HepG2 (cell line): ENCODE measurements around the gene AGBL2. TPM values are rescaled to one million over a fixed set of nuclear protein-coding genes. Genes with fewer than 3 reads are reported as not detected.
"Not testable (repeated sequence)": the region's sequence is repeated elsewhere in the genome, so short reads cannot be mapped to it uniquely, and the experiment has no call there.

Experiments
- ATAC-seq: fragments of 200-7000 bp; cut with Tn5 transposase; 3 replicates; pipeline ENCODE4 v1.9.1; 2020; ENCODE audit warnings: mild to moderate bottlenecking, moderate library complexity
- BruUV-seq: library from RNA; stranded (reverse); fragments of 400-500 nt; replicated peaks from 2 replicates; lab custom pipeline; 2021; lab: Mats Ljungman, UMichigan
- CTCF ChIA-PET: fragments of 300-600 bp; formaldehyde crosslinking; extraction: SDS; loops from one replicate; lab custom pipeline; 2021; ENCODE audit warnings: low total read pairs, inconsistent platforms, low intra/inter-chr PET ratio; lab: Yijun Ruan, JAX
- POLR2A ChIA-PET: fragments of 350-600 bp; sonication (Branson Sonifier 250); formaldehyde crosslinking; loops from one replicate; lab custom pipeline; 2020; ENCODE audit warnings: antibody characterized with exemption, inconsistent platforms; lab: Yijun Ruan, JAX
- DNase-seq: peaks from one replicate; pipeline ENCODE4 v3.0.0-alpha.2; 2015; ENCODE audit warnings: low spot score
- FAIRE-seq: peaks from 3 replicates; lab custom pipeline; 2011; peaks lifted over from hg19 to GRCh38; lab: Jason Lieb, UNC
- H2AFZ ChIP-seq: one replicate; pipeline ENCODE4 v1.6.1; 2011; ENCODE audit warnings: low read length, inconsistent platforms
- H3K27ac ChIP-seq: fragments of 300-600 bp; 3 replicates; pipeline ENCODE4 v1.8.0; 2011; ENCODE audit warnings: mixed run types, mild to moderate bottlenecking, mixed read lengths, low read length, inconsistent platforms; ENCODE audit not compliant: insufficient read depth; ENCODE audit errors: extremely low read length
- H3K27me3 ChIP-seq, 2 experiments: fragments of 200-600 bp in 1 of 2; 2 replicates in 1 of 2; 3 replicates in 1 of 2; pipeline versions ENCODE4 v1.6.0 to v1.8.0; 2011; ENCODE audit warnings: low read length in 2 of 2, mild to moderate bottlenecking in 2 of 2, moderate library complexity in 2 of 2, inconsistent platforms in 1 of 2; ENCODE audit not compliant: insufficient read depth in 2 of 2, control insufficient read depth in 1 of 2
- H3K36me3 ChIP-seq, 2 experiments: fragments of 200-600 bp in 1 of 2; replicated peaks in 1 of 2; 2 replicates in 1 of 2; 3 replicates in 1 of 2; pipeline versions ENCODE4 v1.5.1 to v1.8.0; 2011; ENCODE audit warnings: low read length in 2 of 2, inconsistent platforms in 1 of 2; ENCODE audit not compliant: insufficient read depth in 2 of 2, control insufficient read depth in 1 of 2
- H3K4me1 ChIP-seq: 2 replicates; pipeline ENCODE4 v1.5.1; 2012; ENCODE audit warnings: low read length, inconsistent platforms; ENCODE audit not compliant: insufficient read depth
- H3K4me2 ChIP-seq: 2 replicates; pipeline ENCODE4 v1.6.0; 2011; ENCODE audit warnings: low read depth, low read length, inconsistent platforms
- H3K4me3 ChIP-seq, 3 experiments: fragments of 200-600 bp in 1 of 3; sonication (generic), shearing (Covaris generic) in 1 of 3; replicated peaks in 1 of 3; 2 replicates each; pipeline ENCODE4 v1.5.1; 2011 to 2016; ENCODE audit warnings: low read length in 3 of 3, inconsistent platforms in 2 of 3, low read depth in 2 of 3, mild to moderate bottlenecking in 2 of 3, control low read depth in 1 of 3, mixed read lengths in 1 of 3; ENCODE audit not compliant: insufficient read depth in 1 of 3
- H3K79me2 ChIP-seq: one replicate; pipeline ENCODE4 v1.6.1; 2011; ENCODE audit warnings: low read length, inconsistent platforms; ENCODE audit not compliant: insufficient read depth
- H3K9ac ChIP-seq: 2 replicates; pipeline ENCODE4 v1.6.0; 2011; ENCODE audit warnings: mild to moderate bottlenecking, low read depth, low read length, inconsistent platforms; ENCODE audit not compliant: insufficient read depth
- H3K9me3 ChIP-seq: 2 replicates; pipeline ENCODE4 v1.5.1; 2012; ENCODE audit warnings: mild to moderate bottlenecking, low read length
- H4K20me1 ChIP-seq: 2 replicates; pipeline ENCODE4 v1.6.0; 2011; ENCODE audit warnings: inconsistent platforms, mild to moderate bottlenecking, low read length, moderate library complexity; ENCODE audit not compliant: insufficient read depth
- ERF ChIP-seq: IDR thresholded peaks from 2 replicates; pipeline ENCODE4 v1.6.1; 2018; ENCODE audit warnings: missing biosample characterization, missing genetic modification reagents
- ISL2 ChIP-seq: sonication (generic); formaldehyde crosslinking; IDR thresholded peaks from 2 replicates; pipeline ENCODE4 v1.5.0; 2020; ENCODE audit warnings: missing genetic modification reagents
- KLF9 ChIP-seq: IDR thresholded peaks from 2 replicates; pipeline ENCODE4 v1.6.1; 2016; ENCODE audit warnings: low read depth
- MLLT10 ChIP-seq: sonication (generic); formaldehyde crosslinking; IDR thresholded peaks from 2 replicates; pipeline ENCODE4 v1.4.0; 2020; ENCODE audit warnings: missing genetic modification reagents
- NFKB2 ChIP-seq: sonication (generic); formaldehyde crosslinking; IDR thresholded peaks from 2 replicates; pipeline ENCODE4 v1.4.0; 2020; ENCODE audit warnings: missing genetic modification reagents, borderline replicate concordance
- NPAS2 ChIP-seq: sonication (generic); formaldehyde crosslinking; IDR thresholded peaks from 2 replicates; pipeline ENCODE4 v1.8.0; 2022; ENCODE audit warnings: mild to moderate bottlenecking, missing genetic modification reagents, borderline replicate concordance
- NR2C2 ChIP-seq: sonication (generic); formaldehyde crosslinking; IDR thresholded peaks from 2 replicates; pipeline ENCODE4 v1.4.0; 2020; ENCODE audit warnings: missing genetic modification reagents, mild to moderate bottlenecking, moderate library complexity, borderline replicate concordance
- NR2F1 ChIP-seq, 2 experiments: fragments of 450-650 bp in 1 of 2; formaldehyde crosslinking in 1 of 2; IDR thresholded peaks; 2 replicates each; pipeline versions ENCODE4 v1.5.0 to v1.6.1; 2016 to 2020; ENCODE audit warnings: mild to moderate bottlenecking in 1 of 2, missing compliant biosample characterization in 1 of 2, missing genetic modification reagents in 1 of 2, moderate library complexity in 1 of 2
- STAT5B ChIP-seq: sonication (generic); formaldehyde crosslinking; IDR thresholded peaks from 2 replicates; pipeline ENCODE4 v1.4.0; 2020; ENCODE audit warnings: missing genetic modification reagents
- ZNF235 ChIP-seq: sonication (generic); formaldehyde crosslinking; IDR thresholded peaks from 2 replicates; pipeline ENCODE4 v1.8.1; 2023; ENCODE audit warnings: mild to moderate bottlenecking, missing genetic modification reagents, borderline replicate concordance
- ZNF772 ChIP-seq: sonication (generic); formaldehyde crosslinking; IDR thresholded peaks from 2 replicates; pipeline ENCODE4 v1.5.0; 2020; ENCODE audit warnings: mild to moderate bottlenecking, missing genetic modification reagents
- WGBS: methylation state at CpG from one replicate; pipeline ENCODE4 v1.1.6; 2017; ENCODE audit warnings: low lambda C conversion rate; 5-methylcytosine and 5-hydroxymethylcytosine counted together
- in situ Hi-C: cut with HindIII; loops from 2 replicates; pipeline ENCODE4 v1.10.0; 2017; ENCODE audit warnings: low pct_unique_long_range_greater_than_20kb; ENCODE audit not compliant: extremely low pct_ligation_motif_present
- intact Hi-C: fragments of 100-400 bp; cut with micrococcal nuclease; formaldehyde crosslinking; loops from one replicate; pipeline ENCODE4 v1.10.0; 2022; ENCODE audit not compliant: unreplicated experiment
- polyA plus RNA-seq, 8 experiments: library from polyadenylated mRNA; depleted of rRNA in 3 of 8; stranded (reverse) in 7 of 8; unstranded in 1 of 8; fragments of >200 nt; fragmentation: Illumina TruSeq in 4 of 8; extraction: Trizol in 4 of 8; gene quantifications; 2 replicates each; pipeline versions ENCODE4 v1.2.1 to v1.2.3, GENCODE V29; 2011 to 2016; ENCODE audit warnings: low read depth in 4 of 8, missing spikeins in 1 of 8, mixed read lengths in 1 of 8; ENCODE audit not compliant: insufficient read depth in 1 of 8
- total RNA-seq, 5 experiments: library from RNA; depleted of rRNA; stranded (reverse); fragments of >200 nt; fragmentation: Illumina TruSeq; extraction: Trizol; gene quantifications; 2 replicates each; pipeline ENCODE4 v1.2.3, GENCODE V29; 2016; ENCODE audit warnings: low read depth in 1 of 5
- TF ChIP-seq, protein P1 (sequence below): sonication (generic); formaldehyde crosslinking; IDR thresholded peaks from 2 replicates; pipeline ENCODE4 v1.8.0; 2022; ENCODE audit warnings: mild to moderate bottlenecking, missing genetic modification reagents, moderate library complexity
- TF ChIP-seq, protein P2 (sequence below): sonication (generic); formaldehyde crosslinking; IDR thresholded peaks from 2 replicates; pipeline ENCODE4 v1.5.0; 2020; ENCODE audit warnings: missing genetic modification reagents, mild to moderate bottlenecking, borderline replicate concordance

Gene AGBL2
- total and polyA plus RNA-seq, 2 of the 13 experiments (the other 11 are each of a cell fraction or from before 2014, with no cell fraction given), result 1.6 to 5.7 TPM

DNA sequence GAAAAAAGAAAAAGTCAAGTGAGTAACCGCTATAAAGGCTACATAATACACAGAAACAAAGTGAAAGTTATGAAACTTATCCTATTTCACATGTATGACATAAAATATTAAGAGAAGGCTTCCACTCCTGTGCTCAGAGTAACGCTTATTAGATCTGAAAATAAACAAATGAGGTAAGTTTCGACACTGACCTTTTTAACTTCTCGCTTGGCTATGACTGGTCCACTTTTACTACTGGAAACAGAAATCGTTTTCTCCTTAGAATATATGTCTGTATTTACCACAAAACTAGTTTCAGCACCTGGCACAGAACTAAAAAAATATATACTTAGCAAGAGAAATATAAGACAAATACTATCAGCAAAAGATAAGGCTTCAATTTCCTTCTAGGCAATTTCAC lies 35.6 kb upstream of the AGBL2 start:
- H3K27ac ChIP-seq, result no peak overlapping the region
- BruUV-seq, result no TSS peak
- no peak overlapping the region for H3K9ac ChIP-seq
- H4K20me1 ChIP-seq, result no peaks in the 10 kb centered on the region
- H3K79me2 ChIP-seq, result no peaks in the 10 kb centered on the region
- H3K4me3 ChIP-seq, result no peak overlapping the region
- WGBS, result 94% methylated on average over 5 of the region's 5 CpGs
- no peaks in the 10 kb centered on the region for H3K9me3 ChIP-seq
- POLR2A ChIA-PET, result no interaction called here
- TF ChIP-seq, protein P1, sequence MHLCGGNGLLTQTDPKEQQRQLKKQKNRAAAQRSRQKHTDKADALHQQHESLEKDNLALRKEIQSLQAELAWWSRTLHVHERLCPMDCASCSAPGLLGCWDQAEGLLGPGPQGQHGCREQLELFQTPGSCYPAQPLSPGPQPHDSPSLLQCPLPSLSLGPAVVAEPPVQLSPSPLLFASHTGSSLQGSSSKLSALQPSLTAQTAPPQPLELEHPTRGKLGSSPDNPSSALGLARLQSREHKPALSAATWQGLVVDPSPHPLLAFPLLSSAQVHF (CRISPR knock-in tag), result no peak
- TF ChIP-seq NPAS2 (CRISPR knock-in tag) (no peak), NR2F1 (CRISPR knock-in tag; IDR thresholded peaks at IDR 0.05) (no peak), KLF9 (no peak), MLLT10 (no peak), NR2C2 (CRISPR knock-in tag) (no peak), NFKB2 (CRISPR knock-in tag) (no peak), ZNF235 (CRISPR knock-in tag) (no peak), ISL2 (CRISPR knock-in tag) (no peak), ERF (no peak), ZNF772 (no peak), STAT5B (CRISPR knock-in tag) (no peak)
- TF ChIP-seq, protein P2, sequence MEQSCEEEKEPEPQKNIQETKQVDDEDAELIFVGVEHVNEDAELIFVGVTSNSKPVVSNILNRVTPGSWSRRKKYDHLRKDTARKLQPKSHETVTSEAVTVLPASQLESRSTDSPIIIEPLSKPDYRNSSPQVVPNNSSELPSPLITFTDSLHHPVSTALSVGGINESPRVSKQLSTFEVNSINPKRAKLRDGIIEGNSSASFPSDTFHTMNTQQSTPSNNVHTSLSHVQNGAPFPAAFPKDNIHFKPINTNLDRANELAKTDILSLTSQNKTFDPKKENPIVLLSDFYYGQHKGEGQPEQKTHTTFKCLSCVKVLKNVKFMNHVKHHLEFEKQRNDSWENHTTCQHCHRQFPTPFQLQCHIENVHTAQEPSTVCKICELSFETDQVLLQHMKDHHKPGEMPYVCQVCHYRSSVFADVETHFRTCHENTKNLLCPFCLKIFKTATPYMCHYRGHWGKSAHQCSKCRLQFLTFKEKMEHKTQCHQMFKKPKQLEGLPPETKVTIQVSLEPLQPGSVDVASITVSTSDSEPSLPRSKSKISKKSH (CRISPR knock-in tag), result no peak
- H2AFZ ChIP-seq, result no peak overlapping the region
- in situ Hi-C loops (no loop called here), intact Hi-C loops (no loop called here)
- CTCF ChIA-PET, result no interaction called here
- ATAC-seq (no peak), DNase-seq (no peak), FAIRE-seq (no peak)
- H3K36me3 ChIP-seq, result peaks cover 34 to 77% of the 10 kb centered on the region in 2 experiments
- H3K27me3 ChIP-seq, result no peaks in the 10 kb centered on the region
- no peak overlapping the region for H3K4me2 ChIP-seq
- no peaks in the 10 kb centered on the region for H3K4me1 ChIP-seq

DNA sequence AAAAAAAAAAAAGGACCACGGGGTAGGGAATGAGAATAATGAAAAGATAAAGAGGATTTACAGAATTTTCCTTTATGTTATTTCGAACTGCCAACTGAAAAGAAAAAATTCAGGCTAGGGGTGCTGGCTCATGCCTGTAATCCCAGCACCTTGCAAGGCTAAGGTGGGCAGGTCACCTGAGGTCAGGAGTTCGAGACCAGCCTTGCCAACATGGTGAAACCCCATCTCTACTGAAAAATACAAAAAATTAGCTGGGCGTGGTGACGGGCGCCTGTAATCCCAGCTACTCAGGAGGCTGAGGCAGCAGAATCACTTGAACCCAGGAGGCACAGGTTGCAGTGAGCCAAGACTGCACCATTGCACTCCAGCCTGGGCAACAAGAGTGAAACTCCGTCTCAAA lies 27.3 kb upstream of the AGBL2 start:
- in situ Hi-C loops, H3K79me2 ChIP-seq, H3K4me3 ChIP-seq, H3K9me3 ChIP-seq, H3K9ac ChIP-seq, H3K27me3 ChIP-seq, H3K4me2 ChIP-seq, DNase-seq, ATAC-seq, H3K4me1 ChIP-seq, intact Hi-C loops, H4K20me1 ChIP-seq, FAIRE-seq, H2AFZ ChIP-seq, CTCF ChIA-PET, H3K27ac ChIP-seq, BruUV-seq, POLR2A ChIA-PET: not testable (repeated sequence)
- H3K36me3 ChIP-seq, result peaks cover 20 to 75% of the 10 kb centered on the region in 2 experiments
- WGBS, result 96% methylated on average over 7 of the region's 7 CpGs
